ENCODE results near the gene SULT2B1. TPM values are rescaled to one million over a fixed set of nuclear protein-coding genes. Genes with fewer than 3 reads are reported as not detected.

Gene SULT2B1
- total and polyA plus RNA-seq, 2 of the 4 experiments (the other 2 are of a cell fraction), result 0.09 TPM; not detected in 1

DNA sequence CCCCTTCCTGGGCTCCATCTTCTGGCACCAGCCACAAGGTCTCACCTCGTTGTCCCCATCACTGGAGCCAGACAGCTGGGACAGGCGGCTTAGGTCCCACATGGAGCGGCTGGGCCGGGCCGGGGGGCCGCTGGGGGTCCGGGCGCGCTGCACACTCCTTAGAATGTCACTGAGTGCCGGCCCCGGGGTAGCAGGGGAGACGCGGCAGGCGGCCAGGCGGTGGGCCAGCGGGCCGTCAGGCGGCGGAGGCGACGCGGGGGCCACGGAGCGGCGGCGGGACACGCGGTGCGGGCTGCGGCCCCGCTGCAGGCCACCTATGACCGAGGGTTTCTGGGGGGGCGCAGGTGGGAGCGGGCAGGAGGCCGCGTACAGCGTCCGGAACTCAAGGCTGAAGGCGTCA is 51.5 kb downstream of the SULT2B1 start:
- Histone ChIP-seq H2BK20ac (ENCODE audit: low read depth, low read length) (no peak overlapping the region), H2AK5ac (ENCODE audit: low read depth, low read length) (no peak overlapping the region), H2AFZ (replicated peaks; ENCODE audit: low read length, poor library complexity) (no peak overlapping the region), H2BK15ac (ENCODE audit: low read depth, low read length) (no peak overlapping the region), H3K4me2 (ENCODE audit: low read depth, low read length) (no peak overlapping the region), H4K91ac (ENCODE audit: insufficient read depth, low read depth, low read length) (no peak overlapping the region), H3K9ac (ENCODE audit: low read depth, low read length) (no peak overlapping the region), H3K4me3 (ENCODE audit: insufficient read depth, low read depth, low read length) (no peak overlapping the region), H3K9me3 (ENCODE audit: control insufficient read depth, insufficient read depth, low read length) (no peaks in the 10 kb centered on the region), H4K20me1 (ENCODE audit: insufficient read depth, low read length) (no peaks in the 10 kb centered on the region), H3K9me1 (ENCODE audit: insufficient read depth, low read length) (no peaks in the 10 kb centered on the region), H3K27ac (ENCODE audit: insufficient read depth, low read length) (no peak overlapping the region), H3K14ac (replicated peaks; ENCODE audit: low read depth, low read length) (no peak overlapping the region), H2BK5ac (ENCODE audit: low read depth, low read length, poor library complexity, severe bottlenecking) (no peak overlapping the region), H3K56ac (ENCODE audit: extremely low read depth, insufficient read depth, low read length) (no peak overlapping the region), H3K18ac (ENCODE audit: low read depth, low read length) (no peak overlapping the region), H3K4ac (ENCODE audit: low read depth, low read length) (no peak overlapping the region), H4K8ac (ENCODE audit: low read depth in 2 of 2, low read length in 2 of 2) (no peak overlapping the region), H3K27me3 (ENCODE audit: control insufficient read depth, insufficient read depth, low read length) (peaks cover 11% of the 10 kb centered on the region), H3K36me3 (ENCODE audit: control insufficient read depth, insufficient read depth, low read length) (no peaks in the 10 kb centered on the region), H2BK120ac (ENCODE audit: low read depth, low read length) (no peak overlapping the region), H3K23ac (ENCODE audit: low read depth, low read length) (no peak overlapping the region), H3K4me1 (ENCODE audit: control insufficient read depth, insufficient read depth, low read length) (no peaks in the 10 kb centered on the region), H4K5ac (ENCODE audit: low read depth, low read length) (no peak overlapping the region), H3K79me1 (ENCODE audit: low read depth in 1 of 2, low read length in 2 of 2) (no peaks in the 10 kb centered on the region), H2AK9ac (replicated peaks; ENCODE audit: low read depth, low read length, poor library complexity) (no peak overlapping the region)
- ChIA-PET POLR2A (ENCODE audit: unreplicated experiment) (no interaction called here), CTCF (interaction anchor here (0.6 kb wide), 1 partner anchor 93 kb away, joined by 3 read pairs; no protein-coding TSS in a partner anchor)
- no peak for DNase-seq
- dilution Hi-C loops (cut with HindIII; ENCODE audit: low sequenced_read_pairs, unreplicated experiment), result no loop called here
- BruUV-seq (replicated peaks), result no TSS peak
- no peak for ATAC-seq (ENCODE audit: low read depth)
- in situ Hi-C loops (cut with MboI; ENCODE audit: low sequenced_read_pairs), result no loop called here
- TF ChIP-seq SMC3 (IDR thresholded peaks at IDR 0.05; ENCODE audit: low read depth, low read length), result no peak
- no peak for TF ChIP-seq RAD21 (IDR thresholded peaks at IDR 0.05; ENCODE audit: low read length)
- TF ChIP-seq, protein P1, sequence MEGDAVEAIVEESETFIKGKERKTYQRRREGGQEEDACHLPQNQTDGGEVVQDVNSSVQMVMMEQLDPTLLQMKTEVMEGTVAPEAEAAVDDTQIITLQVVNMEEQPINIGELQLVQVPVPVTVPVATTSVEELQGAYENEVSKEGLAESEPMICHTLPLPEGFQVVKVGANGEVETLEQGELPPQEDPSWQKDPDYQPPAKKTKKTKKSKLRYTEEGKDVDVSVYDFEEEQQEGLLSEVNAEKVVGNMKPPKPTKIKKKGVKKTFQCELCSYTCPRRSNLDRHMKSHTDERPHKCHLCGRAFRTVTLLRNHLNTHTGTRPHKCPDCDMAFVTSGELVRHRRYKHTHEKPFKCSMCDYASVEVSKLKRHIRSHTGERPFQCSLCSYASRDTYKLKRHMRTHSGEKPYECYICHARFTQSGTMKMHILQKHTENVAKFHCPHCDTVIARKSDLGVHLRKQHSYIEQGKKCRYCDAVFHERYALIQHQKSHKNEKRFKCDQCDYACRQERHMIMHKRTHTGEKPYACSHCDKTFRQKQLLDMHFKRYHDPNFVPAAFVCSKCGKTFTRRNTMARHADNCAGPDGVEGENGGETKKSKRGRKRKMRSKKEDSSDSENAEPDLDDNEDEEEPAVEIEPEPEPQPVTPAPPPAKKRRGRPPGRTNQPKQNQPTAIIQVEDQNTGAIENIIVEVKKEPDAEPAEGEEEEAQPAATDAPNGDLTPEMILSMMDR (conservative IDR thresholded peaks at IDR 0.05; ENCODE audit: low read depth, low read length), result no peak
- TF ChIP-seq POLR2A (IDR thresholded peaks at IDR 0.05; ENCODE audit: low read depth, low read length), result no peak
- TF ChIP-seq MXI1 (IDR thresholded peaks at IDR 0.05; ENCODE audit: borderline replicate concordance, low read depth, low read length), result no peak
- TF ChIP-seq RCOR1 (IDR thresholded peaks at IDR 0.05; ENCODE audit: insufficient replicate concordance, low read length), result no peak
- no peak for TF ChIP-seq BHLHE40 (IDR thresholded peaks at IDR 0.05; ENCODE audit: low read depth, low read length)
- no peak for TF ChIP-seq RFX5 (IDR thresholded peaks at IDR 0.05; ENCODE audit: low read depth, low read length)
- TF ChIP-seq NFE2L2 (IDR thresholded peaks at IDR 0.05; ENCODE audit: low read depth, low read length), result no peak
- no peak for TF ChIP-seq CHD1 (IDR thresholded peaks at IDR 0.05; ENCODE audit: low read depth, low read length)
- TF ChIP-seq, protein P2, sequence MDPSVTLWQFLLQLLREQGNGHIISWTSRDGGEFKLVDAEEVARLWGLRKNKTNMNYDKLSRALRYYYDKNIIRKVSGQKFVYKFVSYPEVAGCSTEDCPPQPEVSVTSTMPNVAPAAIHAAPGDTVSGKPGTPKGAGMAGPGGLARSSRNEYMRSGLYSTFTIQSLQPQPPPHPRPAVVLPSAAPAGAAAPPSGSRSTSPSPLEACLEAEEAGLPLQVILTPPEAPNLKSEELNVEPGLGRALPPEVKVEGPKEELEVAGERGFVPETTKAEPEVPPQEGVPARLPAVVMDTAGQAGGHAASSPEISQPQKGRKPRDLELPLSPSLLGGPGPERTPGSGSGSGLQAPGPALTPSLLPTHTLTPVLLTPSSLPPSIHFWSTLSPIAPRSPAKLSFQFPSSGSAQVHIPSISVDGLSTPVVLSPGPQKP (IDR thresholded peaks at IDR 0.05; ENCODE audit: borderline replicate concordance, low read depth, low read length), result no peak
- TF ChIP-seq CEBPB (IDR thresholded peaks at IDR 0.05; ENCODE audit: low read depth, low read length), result no peak
- TF ChIP-seq MAFK (IDR thresholded peaks at IDR 0.05; ENCODE audit: low read depth, low read length), result no peak
- no peak for TF ChIP-seq FOS (IDR thresholded peaks at IDR 0.05; ENCODE audit: low read depth, low read length)
- TF ChIP-seq, protein P3, sequence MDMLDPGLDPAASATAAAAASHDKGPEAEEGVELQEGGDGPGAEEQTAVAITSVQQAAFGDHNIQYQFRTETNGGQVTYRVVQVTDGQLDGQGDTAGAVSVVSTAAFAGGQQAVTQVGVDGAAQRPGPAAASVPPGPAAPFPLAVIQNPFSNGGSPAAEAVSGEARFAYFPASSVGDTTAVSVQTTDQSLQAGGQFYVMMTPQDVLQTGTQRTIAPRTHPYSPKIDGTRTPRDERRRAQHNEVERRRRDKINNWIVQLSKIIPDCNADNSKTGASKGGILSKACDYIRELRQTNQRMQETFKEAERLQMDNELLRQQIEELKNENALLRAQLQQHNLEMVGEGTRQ (IDR thresholded peaks at IDR 0.05; ENCODE audit: low read depth, low read length), result no peak
- no peak for TF ChIP-seq MAZ (IDR thresholded peaks at IDR 0.05; ENCODE audit: borderline replicate concordance, low read depth, low read length)
- intact Hi-C loops (cut with micrococcal nuclease), result no loop called here
- WGBS, 2 experiments (ENCODE audit: extremely low coverage in 2 of 2, insufficient read length in 1 of 2), result 90% methylated on average over 23 of the region's 39 CpGs; no CpG with 5 or more reads in 1 of the 2 experiments
